Measurements from ENCODE around the gene TRPC4AP.
"Not testable (repeated sequence)": the region's sequence is repeated elsewhere in the genome, so short reads cannot be mapped to it uniquely, and the experiment has no call there.

The TRPC4AP gene

DNA sequence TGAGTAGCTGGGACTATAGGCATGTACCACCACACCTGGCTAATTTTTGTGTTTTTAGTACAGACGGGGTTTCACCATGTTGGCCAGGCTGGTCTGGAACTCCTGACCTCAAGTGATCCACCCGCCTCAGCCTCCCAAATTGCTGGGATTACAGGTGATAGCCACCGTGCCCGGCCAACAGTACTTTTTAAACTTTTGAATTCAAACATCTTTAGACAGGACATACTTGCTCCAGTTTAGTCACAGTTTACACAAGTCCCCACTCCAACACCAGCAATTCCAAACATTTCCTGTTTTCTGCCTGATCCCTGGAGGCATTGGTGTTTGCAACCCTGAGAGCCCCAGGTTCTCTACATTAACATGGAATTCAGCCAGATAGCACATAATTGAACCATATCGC is 40.0 kb downstream of the TRPC4AP start:
- DNase-seq, result not testable (repeated sequence)

DNA sequence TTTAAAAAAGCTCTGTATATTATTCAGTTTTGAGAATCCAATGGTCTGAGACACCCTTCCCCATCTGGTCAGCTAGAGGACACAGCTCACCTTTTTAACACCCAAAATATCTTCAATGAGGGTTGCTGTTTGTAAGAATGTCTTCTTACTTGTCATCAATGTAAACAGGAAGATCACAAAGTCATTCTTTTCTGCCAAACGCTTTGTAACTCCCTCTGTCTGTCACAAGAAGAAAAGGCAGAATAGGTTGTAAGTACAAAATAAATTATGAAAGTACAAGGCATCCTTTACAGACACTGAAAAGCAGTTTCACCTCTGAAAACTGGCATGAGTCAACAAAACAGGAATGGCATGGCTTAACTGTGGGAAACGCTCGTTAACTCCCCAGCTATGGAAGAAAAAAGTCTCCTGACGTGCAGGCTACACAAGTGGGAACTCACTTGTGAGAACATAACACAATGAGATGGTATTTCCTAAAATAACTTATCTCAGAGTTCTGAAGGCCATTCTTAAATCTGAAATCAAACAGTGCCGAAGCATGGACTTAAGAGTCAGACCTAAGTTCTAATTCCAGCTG is 42.7 kb downstream of the TRPC4AP start:
- DNase-seq, result no peak

DNA sequence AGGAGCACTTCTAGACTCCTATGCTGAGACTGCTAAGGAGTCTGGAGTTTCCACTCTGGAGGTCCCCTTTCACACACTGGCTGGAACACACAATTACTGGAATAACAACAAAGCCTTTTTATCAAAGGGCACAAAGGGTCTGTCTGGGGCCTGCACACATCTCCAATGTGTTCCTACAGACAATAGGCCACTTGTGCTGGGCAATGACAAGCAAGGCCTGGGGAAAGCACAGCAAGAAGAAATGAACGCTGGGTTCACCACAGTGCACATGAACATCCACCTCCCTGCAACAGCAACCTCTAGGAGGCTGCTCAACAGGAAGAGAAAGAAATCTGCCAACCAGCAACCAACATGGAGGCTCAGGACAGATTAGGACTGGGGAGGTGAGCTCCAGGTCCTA is 43.9 kb downstream of the TRPC4AP start:
- no peak for DNase-seq

DNA sequence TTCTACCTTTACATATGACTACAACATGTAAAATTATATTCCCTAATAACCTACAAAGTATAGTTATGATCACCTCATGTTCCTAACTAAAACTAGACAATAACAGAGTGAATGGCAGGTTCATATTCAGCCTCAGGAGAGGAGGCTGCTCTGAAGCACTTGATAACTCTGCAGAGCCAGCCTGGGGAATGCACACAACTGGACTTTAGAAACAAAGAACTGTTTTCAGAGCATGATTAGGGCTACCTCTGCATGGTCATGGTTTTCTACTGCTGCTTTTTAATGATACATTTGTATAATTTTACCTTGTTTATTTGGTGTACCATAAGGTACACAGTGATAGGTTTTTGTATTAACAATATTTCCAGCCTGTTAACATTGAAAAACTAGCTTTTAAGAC is 50.3 kb downstream of the TRPC4AP start:
- DNase-seq, result no peak

DNA sequence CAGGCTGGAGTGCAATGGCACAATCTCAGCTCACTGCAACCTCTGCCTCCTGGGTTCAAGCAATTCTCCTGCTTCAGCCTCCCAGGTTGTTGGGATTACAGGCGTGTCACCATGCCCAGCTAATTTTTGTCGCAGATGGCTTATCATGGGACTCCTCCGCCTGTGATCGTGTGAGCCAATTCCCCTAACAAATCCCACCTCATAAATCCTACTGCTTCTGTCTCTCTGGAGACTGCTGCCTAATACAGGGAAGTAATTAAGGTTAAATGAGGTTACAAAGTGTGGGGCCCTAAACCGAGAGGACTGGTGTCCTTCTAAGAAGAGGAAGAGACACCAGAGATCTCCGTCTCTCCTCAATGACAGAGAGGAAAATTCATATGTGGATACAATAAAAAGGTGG is 52.0 kb downstream of the TRPC4AP start:
- DNase-seq, result no peak

DNA sequence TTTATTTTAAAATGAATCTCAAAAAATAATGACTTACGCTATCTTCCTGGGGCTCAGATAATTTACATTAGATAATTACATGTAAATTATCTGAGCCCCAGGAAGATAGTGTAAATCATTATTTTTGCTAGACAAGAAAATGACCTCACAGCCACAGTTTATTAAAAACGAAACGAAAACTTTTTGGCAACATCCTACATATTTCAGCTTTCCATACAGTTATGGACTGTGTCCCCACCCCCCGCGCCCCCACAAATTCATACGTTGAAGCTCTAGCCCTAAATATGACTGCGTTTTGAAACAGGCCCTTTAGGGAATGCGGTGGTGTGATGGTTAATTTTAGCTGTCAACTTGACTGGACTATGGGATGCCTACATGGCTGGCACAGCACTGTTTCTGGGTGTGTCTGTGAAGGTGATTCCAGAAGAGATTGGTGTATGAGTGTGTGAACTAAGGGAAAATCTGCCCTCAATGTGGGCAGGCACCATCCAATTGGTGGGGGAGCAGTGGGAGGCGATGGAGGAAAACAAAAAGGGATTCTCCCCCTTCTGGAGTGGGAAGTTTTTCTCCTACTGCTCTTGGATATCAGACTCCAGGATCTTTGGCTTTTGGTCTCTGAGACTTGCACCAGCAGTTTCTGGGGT is 52.6 kb downstream of the TRPC4AP start:
- no peak for DNase-seq

DNA sequence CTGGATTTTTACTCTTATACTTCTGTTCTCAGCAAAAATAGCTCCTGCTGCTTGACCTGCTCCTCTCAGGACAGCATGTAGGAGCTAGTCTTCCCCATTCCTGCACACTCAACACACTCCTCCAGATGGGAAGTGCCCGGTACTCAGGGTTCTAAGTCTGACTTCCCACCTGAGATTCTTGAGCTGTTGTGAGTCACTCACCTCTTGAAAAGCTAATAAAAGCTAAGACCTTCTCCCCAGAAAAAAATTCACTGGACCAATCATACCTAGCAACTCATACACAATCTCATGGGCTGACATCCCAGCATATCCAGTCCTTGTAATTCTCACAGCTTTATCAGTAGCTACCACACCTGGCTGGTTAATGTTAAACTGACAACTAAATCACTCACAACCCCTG is 53.5 kb downstream of the TRPC4AP start:
- DNase-seq, result no peak

DNA sequence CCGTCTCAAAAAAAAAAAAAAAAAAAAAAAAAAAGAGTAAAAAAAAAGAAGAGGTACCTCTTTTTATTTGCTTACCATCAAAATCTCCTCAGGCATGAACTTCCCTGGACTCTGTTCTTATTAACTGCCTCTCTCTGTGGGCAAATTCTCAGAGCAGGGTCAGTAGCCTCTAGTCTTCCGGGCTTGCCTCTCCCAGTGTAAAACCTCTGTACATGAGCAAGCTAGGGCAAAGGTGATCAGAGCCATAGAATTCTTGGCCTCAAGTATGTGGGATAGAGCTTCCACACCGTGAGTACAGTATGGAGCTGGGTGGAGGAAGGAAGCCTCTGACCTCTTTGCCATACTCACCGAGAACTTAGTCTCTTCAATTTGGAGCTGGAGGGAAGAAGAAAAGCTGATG is 58.5 kb downstream of the TRPC4AP start:
- DNase-seq, result no peak

DNA sequence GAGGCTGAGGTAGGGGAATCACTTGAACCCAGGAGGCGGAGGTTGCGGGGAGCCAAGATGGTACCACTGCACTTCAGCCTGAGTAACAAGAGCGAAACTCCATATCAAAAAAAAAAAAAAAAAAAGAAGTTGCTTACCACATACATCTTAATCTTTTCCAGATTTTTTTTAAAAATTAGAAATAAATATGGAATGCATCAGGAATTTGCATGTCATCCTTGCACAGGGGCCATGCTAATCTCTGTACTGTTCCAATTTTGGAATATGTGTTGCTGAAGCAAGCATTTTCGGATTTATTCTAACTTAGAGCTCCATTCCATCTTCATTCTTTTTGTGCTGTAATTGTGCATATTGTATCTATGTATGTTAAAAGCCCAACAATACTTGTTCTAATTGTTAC is 62.5 kb downstream of the TRPC4AP start:
- DNase-seq, result no peak

DNA sequence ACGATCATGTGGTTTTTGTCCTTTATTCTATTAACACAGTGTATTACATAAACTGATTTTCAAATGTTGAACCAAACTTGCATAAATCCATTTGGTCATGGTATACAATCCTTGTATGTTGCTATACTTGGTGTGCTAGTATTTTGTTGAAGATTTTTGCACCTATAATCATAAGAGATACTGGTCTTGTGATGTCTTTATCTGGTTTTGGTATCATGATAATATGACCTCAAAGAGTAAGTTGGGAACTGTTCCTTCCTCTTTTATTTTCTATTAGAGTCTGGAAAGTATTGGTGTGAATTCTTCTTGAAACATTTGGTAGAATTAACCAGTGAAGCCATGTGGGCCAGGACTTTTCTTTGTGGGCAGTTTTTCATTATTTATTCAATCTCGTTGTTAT is 65.3 kb downstream of the TRPC4AP start:
- DNase-seq, result no peak

DNA sequence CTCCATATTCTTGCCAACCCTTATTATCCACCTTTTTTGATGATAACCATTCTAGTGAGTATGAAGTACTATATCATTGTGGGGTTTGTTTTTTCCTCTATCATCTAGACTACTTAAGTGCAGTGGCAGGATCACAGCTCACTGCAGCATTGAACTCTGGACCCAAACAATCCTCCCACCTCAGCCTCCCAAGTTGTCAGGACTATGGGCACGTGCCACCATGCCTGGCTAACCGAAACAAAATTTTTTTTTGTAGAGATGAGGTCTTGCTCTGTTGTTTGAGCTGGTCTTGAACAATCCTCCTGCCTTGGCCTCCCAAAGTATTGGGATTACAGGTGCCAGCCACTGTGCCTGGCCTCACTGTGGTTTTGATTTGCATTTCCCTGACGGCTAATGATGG is 67.5 kb downstream of the TRPC4AP start:
- no peak for DNase-seq

DNA sequence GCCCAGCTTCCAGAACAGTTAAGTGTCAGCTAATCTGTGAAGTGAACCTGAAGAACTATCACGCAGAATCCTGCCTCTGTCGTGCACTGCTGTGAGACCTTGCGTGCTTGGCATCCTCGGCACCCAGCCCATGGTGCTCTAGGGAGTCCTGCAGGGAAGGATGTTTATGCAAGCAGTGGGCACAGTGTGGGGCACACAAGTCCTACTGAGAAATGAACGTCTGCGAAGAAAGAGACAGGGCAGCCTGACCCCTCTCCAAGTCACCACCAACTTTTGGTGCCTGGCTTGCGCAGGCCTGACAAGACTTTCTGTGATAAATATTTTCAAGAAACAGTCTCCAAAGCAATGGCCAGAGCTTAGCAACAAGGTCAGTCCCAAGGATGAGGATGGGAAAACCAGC is 69.0 kb downstream of the TRPC4AP start:
- no peak for DNase-seq

DNA sequence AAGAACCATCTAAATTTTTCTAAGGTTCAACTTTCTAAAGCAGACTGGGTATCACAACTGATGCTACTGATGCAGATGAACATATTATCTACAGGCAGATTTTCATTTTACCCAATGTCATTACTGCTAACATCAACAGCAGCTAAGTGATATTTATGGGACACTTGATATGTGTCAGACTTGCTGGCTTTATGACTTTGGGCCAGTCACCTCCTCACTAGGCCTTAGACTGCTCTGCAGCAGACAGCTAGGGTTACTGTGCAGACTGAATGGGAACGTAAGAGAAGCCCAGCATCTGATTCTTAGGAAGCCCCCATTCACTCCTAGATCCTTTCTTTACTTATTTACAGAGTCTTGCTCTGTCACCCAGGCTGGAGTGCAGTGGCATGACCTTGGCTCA is 70.8 kb downstream of the TRPC4AP start:
- DNase-seq, result no peak

DNA sequence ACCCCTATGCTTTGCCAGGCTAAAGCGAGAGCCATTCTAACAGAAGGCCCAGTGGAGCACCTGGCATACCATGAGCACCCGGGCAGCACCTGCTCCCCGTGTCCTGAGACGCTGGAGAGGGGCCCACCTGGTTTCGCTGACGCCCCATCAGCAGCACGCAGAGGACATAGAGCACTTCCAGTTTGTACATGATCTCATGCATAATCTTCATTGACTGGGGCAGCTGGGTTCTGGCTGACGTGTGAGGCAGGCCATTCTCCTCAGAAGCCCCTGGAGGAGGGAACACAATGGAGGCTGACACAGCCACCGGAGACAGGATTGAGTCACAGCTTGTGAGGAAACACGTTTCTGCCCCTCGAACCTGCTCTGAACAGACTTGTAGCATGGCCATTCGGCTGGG is 71.5 kb downstream of the TRPC4AP start:
- DNase-seq, result no peak

DNA sequence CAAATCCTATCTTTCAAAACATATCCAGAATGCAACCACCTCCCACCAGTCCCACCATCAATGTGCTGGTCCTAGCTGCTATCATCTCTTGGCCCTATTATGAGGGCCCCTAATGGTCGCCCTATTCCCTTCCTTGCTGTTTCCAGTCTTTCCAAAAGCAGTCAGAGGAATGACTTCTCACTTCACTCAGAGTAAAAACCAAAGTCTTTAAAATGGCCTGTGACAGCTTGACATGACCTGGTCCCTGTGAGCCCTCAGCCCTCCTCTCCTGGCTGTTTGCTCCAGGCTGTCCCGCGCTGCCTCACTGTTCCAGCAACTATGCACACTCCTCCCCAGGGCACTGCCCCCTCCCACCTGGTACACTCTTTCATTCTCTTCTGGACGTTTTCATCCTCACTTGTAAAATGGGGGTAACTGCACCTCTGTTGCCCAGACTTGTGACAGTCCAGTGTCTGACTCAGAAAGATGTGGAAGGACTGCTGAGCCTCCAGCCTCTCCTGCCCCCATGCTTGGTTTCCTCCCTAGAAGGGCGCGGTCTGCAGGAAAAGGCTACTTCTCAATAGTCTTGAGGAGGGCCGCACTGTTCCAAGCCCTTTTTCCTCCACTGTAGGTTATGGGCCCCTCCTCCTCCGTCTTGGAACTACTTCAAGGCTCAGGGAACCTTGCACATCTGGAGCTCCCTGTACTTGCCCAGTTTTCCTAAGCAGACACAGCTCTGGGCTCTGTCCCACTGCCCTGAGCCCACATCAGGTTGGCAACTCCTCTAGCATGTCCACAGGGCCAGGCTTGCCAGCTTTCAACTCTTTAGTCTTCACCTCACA is 72.3 kb downstream of the TRPC4AP start:
- no peak for DNase-seq

DNA sequence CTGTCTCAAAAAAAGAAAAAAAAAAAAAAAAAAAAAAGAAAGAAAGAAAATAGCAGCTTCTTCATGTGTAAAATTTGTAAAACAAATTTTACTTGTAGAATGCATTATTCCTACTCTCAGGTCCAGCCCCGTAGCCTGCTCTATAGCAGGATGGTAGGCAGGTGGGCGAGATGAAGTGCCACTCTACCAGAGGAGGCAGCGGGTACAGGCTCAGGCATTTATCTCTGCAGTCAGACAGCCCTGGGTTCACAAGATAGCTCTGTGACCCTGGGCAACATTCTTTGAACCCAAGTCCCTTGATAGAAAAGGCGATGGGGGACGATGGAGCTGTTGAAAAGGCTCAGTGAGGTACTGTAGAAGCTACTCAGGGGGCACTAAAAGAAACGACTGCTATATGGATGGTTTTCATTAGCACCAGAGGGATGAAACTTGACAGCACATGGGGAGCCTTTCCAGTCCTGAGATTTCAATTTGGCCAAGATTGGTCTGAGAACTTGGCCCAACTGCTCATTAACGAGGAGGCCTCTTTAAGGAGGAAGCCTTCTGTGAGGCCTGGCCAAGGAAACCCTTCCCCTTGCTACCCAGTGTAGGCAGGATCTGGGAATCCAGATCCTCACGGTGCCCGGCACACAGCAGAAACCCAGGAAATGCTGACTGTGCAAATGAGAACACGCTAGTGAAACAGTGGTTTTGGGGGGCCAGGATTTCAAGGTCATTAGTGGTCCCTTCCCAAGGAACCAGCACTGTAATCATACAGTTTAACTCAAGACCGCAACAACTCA is 73.8 kb downstream of the TRPC4AP start:
- no peak for DNase-seq

DNA sequence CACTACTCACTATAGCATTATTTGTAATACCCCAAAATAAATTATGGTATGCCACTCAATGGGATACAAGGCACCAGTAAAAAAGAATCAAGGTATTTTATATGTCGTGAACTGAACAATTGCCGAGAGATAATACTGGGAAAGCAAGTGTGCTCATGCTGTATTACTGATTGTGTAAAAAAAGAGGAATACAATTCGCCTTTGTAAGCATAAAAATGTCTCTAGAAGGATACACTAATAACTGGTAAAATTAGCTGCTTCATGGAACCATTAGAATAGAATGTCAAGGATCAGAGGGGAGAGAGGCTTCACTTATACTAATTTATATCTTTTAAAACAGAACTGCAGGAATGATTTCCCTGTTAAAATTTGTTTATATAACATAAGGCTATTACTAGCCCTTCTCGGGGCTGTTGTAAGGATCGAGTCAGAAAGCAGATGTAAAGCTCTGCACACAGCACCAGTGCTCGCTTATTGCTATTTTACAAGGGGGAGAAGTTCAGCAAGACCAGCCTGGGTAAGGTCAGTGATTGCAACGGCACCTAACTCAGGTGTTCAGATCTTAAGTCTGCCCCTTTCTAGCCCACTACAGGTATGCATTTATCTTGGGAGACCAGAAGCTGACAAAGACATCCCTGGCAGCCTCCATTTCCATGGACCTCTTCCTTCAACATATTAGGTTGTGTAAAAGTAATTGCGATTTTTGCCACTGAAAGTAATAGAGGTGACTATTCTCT is 75.3 kb downstream of the TRPC4AP start:
- DNase-seq, result no peak

DNA sequence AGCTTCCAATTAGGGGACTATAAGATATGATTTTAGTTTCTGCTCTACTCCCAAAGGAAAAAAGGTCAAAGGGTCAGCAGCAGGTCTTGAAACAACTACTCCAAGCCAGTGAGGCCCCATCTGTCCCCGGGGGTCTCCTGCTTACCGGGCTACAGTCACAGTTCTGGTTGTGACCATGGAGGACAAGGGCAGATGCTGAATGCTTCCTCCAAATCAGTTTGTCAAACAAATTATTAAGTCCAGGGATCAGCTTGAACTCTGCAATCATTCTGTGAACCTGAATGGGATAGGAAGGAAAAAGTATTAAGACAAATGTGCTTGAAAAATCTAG is 76.8 kb downstream of the TRPC4AP start:
- no peak for DNase-seq

DNA sequence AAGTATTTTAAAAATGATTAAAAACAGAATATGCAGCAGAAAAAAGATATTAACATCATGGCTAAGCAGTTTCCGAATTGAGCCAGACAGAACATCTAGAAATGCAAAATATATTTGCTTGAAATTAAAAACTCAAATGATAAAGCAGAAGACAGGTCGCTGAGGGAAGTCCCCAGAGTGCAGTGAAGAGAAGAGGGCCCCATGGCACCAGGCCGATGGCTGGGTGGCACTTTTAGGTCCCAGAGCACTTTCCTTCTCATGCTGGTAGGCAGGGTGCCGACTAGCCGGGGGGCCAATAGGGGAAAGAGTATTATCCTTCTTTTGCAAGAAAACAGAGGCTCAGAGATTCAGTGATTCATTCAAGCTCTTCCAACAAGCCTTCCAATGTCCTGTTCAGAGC is 78.1 kb downstream of the TRPC4AP start:
- DNase-seq, result no peak

DNA sequence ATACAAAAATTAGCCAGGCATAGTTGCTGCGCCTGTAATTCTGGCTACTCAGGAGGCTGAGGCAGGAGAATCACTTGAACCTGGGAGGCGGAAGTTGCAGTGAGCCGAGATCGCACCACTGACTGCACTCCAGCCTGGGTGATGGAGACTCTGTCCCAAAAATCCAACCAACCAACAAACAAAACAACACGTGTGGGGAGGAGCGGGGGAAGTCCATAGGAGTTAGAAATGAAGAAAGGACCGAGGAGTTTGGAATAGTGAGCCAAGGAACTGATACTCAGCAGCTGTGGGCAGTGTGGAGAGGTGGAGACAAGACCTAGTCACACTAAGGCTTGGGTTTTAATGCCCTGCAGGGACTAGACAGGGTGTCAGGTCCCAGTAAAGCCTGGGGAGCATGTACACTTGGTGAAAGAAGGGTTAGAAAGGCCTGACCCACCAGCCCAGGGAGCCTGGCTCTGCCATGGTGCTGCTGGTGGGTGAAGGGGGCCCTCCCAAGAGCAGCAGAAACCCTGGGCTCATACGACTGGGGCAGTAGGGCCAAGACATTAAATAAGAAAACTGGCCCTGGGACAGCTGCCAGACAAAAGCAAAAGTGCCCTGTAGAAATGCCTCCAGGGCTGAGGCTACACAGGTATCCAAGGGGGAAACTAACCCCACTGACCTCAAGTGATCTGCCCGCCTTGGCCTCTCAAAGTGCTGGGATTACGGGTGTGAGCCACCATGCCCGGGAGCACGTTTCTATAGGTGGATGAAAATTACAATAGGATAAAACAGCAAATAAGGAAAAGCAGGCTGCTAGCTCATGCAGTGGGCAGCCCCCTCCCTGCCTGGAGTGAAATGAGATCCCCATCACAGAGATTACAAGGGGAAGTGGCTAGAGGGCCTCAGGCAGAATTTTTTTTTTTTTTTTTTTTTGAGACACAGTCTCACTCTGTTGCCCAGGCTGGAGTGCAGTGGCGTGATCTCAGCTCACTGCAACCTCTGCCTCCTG is 78.9 kb downstream of the TRPC4AP start:
- no peak for DNase-seq

DNA sequence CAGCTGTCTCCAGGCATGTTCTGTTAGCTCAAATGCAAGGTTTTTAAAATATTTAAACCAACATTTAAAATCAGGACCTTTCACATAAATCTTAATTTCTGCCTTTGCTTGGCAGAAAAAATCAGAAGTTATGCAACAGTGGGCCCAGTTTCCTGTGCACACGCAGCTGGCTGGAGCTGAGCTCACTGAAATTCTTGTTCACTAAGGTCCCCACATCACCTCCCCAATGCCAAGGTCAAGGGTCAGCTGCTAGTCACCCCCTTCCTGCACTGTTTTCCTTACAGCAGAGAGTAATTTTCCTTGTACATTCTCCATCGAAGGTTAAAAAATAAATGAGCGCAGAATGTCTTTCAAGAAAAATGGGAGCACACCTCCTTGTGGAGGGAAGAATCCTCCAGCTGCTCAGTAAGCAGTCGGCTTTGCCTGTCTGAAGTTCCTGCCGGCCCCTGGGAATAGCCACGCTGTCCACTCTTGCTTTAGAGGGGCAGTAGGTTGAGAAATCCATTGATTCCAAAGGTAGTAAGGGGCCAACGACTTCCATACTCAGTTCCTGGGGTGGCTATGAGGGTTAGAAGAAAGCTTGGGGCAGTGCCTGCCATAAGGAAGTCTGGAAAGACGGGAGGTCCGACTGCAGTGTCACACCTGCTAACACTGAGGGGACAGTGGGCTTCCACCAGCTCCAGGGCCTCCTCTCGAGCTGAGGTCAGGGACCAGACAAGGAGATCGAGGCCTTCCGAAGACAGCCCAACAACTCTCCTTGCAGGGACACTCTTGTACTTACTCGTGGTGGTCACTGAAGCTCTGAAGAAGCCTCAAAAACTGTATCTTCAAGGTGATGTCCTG is 80.2 kb downstream of the TRPC4AP start:
- DNase-seq, result no peak

Measured in activated CD4-positive, alpha-beta T cell treated with anti-CD3 and anti-CD28 coated beads, Interleukin-2, amount 50 U/mL, for 1 hour (primary cell).